NCI-H345 treated with DMSO at 0.1 percent for 48 hours (cell line): ENCODE measurements around the gene MYO5B.
"Not testable (repeated sequence)": the region's sequence is repeated elsewhere in the genome, so short reads cannot be mapped to it uniquely, and the experiment has no call there.

Experiments
- DNase-seq: peaks from one replicate; lab custom pipeline; 2025; ENCODE audit not compliant: unreplicated experiment; lab: John Stamatoyannopoulos, UW

Gene MYO5B

GRCh38 chr18:49843131-49843530 lies 351.8 kb downstream of the MYO5B start:
- DNase-seq: no peak

GRCh38 chr18:49842656-49843055 lies 352.3 kb downstream of the MYO5B start:
- no peak for DNase-seq

GRCh38 chr18:49841236-49842217 lies 353.4 kb downstream of the MYO5B start:
- no peak for DNase-seq

- no peak for DNase-seq
Observed at GRCh38 chr18:49839012-49839411, 355.9 kb downstream of the MYO5B start.

- DNase-seq: no peak
Observed at GRCh38 chr18:49838381-49838780, 356.6 kb downstream of the MYO5B start.

- DNase-seq: no peak
Observed at GRCh38 chr18:49837889-49838288, 357.1 kb downstream of the MYO5B start.

- not testable (repeated sequence) for DNase-seq
Observed at GRCh38 chr18:49837316-49837835, 357.6 kb downstream of the MYO5B start.

- no peak for DNase-seq
Observed at GRCh38 chr18:49835405-49835804, 359.5 kb downstream of the MYO5B start.

- no peak for DNase-seq
Observed at GRCh38 chr18:49834258-49834657, 360.7 kb downstream of the MYO5B start.

- no peak for DNase-seq
Observed at GRCh38 chr18:49833814-49834213, 361.1 kb downstream of the MYO5B start.

GRCh38 chr18:49832221-49832647 lies 362.7 kb downstream of the MYO5B start:
- no peak for DNase-seq

GRCh38 chr18:49827996-49828395 lies 367.0 kb downstream of the MYO5B start:
- no peak for DNase-seq

GRCh38 chr18:49819823-49820671 lies 374.9 kb downstream of the MYO5B start:
- no peak for DNase-seq

GRCh38 chr18:49819071-49819662 lies 375.8 kb downstream of the MYO5B start:
- no peak for DNase-seq

- DNase-seq: no peak
Observed at GRCh38 chr18:49817947-49818346, 377.0 kb downstream of the MYO5B start.

- no peak for DNase-seq
Observed at GRCh38 chr18:49815927-49816326, 379.0 kb downstream of the MYO5B start.

GRCh38 chr18:49814147-49814499 lies 380.8 kb downstream of the MYO5B start:
- DNase-seq: peak; percentile 52

GRCh38 chr18:49813319-49814146 lies 381.4 kb downstream of the MYO5B start, which contains the start of gene ACAA2:
ACAA2 (minus strand) TSS chr18:49813533; CDS start chr18:49813484, 49 bp downstream.
- DNase-seq: peak; percentile 70

GRCh38 chr18:49813069-49813318 lies 382.0 kb downstream of the MYO5B start:
- DNase-seq: peak; percentile 37

GRCh38 chr18:49812286-49813068 lies 382.5 kb downstream of the MYO5B start:
- DNase-seq: peak; percentile 16
